KMS-11 (cell line): ENCODE data around the gene VGLL3.

Experiments
- H2AFZ ChIP-seq: fragments of 200-600 bp; sonication (generic); 2 replicates; pipeline ENCODE4 v1.6.1; 2016; ENCODE audit warnings: antibody characterized with exemption, mixed run types, low read depth
- H3K27ac ChIP-seq: fragments of 200-600 bp; sonication (generic); 2 replicates; pipeline ENCODE4 v1.6.1; 2016; ENCODE audit warnings: mild to moderate bottlenecking, mixed run types
- H3K27me3 ChIP-seq: fragments of 200-600 bp; sonication (generic); 2 replicates; pipeline ENCODE4 v1.6.1; 2017; ENCODE audit warnings: mild to moderate bottlenecking, low read depth, mixed run types, moderate library complexity; ENCODE audit not compliant: insufficient read depth
- H3K36me3 ChIP-seq: fragments of 200-600 bp; sonication (generic); 2 replicates; pipeline ENCODE4 v1.6.1; 2017; ENCODE audit warnings: mild to moderate bottlenecking, mixed run types; ENCODE audit not compliant: insufficient read depth
- H3K4me1 ChIP-seq: fragments of 200-600 bp; sonication (generic); 2 replicates; pipeline ENCODE4 v1.6.1; 2016; ENCODE audit warnings: mild to moderate bottlenecking, low read depth, mixed run types; ENCODE audit not compliant: poor library complexity, severe bottlenecking
- H3K4me2 ChIP-seq: fragments of 200-600 bp; sonication (generic); 2 replicates; pipeline ENCODE4 v1.7.0; 2016; ENCODE audit warnings: mild to moderate bottlenecking, mixed run types
- H3K4me3 ChIP-seq: fragments of 200-600 bp; sonication (generic); IDR thresholded peaks from 2 replicates; pipeline ENCODE4 v1.6.1; 2017; ENCODE audit warnings: low read depth, low read length, mixed read lengths; ENCODE audit not compliant: insufficient read depth
- H3K79me2 ChIP-seq: fragments of 200-600 bp; sonication (generic); 2 replicates; pipeline ENCODE4 v1.6.1; 2016; ENCODE audit warnings: low read depth, mixed run types; ENCODE audit not compliant: insufficient read depth
- H3K9ac ChIP-seq: fragments of 200-600 bp; sonication (generic); 2 replicates; pipeline ENCODE4 v1.6.1; 2016; ENCODE audit warnings: mild to moderate bottlenecking, mixed run types
- H4K20me1 ChIP-seq: fragments of 200-600 bp; sonication (generic); 2 replicates; pipeline ENCODE4 v1.6.1; 2016; ENCODE audit warnings: mild to moderate bottlenecking, mixed run types; ENCODE audit not compliant: insufficient read depth
- TF ChIP-seq, protein P1 (sequence below): fragments of 200-600 bp; sonication (generic); conservative IDR thresholded peaks from 2 replicates; pipeline ENCODE4 v1.6.1; 2017; ENCODE audit warnings: low read depth, mild to moderate bottlenecking, antibody characterized with exemption, low read length, moderate library complexity, mixed read lengths

Gene VGLL3

DNA sequence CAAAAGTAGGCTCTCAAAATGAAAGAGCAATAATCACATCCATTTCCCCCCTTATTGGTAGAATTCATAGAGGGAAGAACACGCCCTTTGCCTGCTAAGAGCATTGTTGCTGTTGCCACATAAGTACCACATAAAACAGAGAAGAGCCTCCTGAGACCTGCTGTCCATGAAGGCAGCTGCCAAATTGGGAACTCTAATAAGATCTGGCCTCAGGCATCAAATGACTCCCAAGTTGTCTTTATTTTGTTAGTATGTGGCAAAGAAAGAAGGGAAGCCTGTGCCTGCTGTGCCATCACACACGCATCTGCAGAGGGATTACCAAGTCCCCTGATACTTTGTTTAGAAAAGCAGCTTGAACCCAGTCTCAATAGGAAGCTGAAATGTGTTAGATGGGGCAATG lies 23.9 kb downstream of the VGLL3 start:
- Histone ChIP-seq H3K36me3 (no peaks in the 10 kb centered on the region), H3K4me3 (no peak overlapping the region), H2AFZ (no peak overlapping the region), H3K4me2 (no peak overlapping the region), H3K79me2 (no peaks in the 10 kb centered on the region), H3K9ac (no peak overlapping the region), H3K4me1 (no peaks in the 10 kb centered on the region), H4K20me1 (no peaks in the 10 kb centered on the region), H3K27me3 (no peaks in the 10 kb centered on the region), H3K27ac (no peak overlapping the region)
- TF ChIP-seq, protein P1, sequence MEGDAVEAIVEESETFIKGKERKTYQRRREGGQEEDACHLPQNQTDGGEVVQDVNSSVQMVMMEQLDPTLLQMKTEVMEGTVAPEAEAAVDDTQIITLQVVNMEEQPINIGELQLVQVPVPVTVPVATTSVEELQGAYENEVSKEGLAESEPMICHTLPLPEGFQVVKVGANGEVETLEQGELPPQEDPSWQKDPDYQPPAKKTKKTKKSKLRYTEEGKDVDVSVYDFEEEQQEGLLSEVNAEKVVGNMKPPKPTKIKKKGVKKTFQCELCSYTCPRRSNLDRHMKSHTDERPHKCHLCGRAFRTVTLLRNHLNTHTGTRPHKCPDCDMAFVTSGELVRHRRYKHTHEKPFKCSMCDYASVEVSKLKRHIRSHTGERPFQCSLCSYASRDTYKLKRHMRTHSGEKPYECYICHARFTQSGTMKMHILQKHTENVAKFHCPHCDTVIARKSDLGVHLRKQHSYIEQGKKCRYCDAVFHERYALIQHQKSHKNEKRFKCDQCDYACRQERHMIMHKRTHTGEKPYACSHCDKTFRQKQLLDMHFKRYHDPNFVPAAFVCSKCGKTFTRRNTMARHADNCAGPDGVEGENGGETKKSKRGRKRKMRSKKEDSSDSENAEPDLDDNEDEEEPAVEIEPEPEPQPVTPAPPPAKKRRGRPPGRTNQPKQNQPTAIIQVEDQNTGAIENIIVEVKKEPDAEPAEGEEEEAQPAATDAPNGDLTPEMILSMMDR: no peak

DNA sequence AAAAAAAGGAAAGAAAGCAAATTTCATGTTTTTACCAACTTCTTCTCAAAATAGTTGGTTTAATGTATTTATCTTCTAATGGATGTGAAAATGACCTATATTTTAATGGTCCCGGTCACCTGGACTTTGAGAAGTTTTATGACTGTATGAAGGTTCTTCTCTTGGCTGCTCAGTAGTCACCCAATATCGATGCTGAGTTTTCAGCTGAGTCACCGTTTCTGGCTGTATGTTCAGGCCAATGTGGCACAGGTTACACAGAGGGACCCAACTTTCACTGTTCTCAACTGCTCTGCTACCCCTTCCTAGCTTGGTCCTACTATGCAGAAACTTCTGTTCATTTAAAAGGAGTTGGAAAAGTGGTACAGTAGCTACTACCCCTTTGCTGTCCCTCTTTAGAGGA lies 25.8 kb downstream of the VGLL3 start:
- Histone ChIP-seq H3K27me3 (no peaks in the 10 kb centered on the region), H3K9ac (no peak overlapping the region), H3K4me1 (no peaks in the 10 kb centered on the region), H3K79me2 (no peaks in the 10 kb centered on the region), H3K4me3 (no peak overlapping the region), H3K27ac (no peak overlapping the region), H3K4me2 (no peak overlapping the region), H4K20me1 (no peaks in the 10 kb centered on the region), H2AFZ (no peak overlapping the region), H3K36me3 (no peaks in the 10 kb centered on the region)
- TF ChIP-seq, protein P1: no peak

DNA sequence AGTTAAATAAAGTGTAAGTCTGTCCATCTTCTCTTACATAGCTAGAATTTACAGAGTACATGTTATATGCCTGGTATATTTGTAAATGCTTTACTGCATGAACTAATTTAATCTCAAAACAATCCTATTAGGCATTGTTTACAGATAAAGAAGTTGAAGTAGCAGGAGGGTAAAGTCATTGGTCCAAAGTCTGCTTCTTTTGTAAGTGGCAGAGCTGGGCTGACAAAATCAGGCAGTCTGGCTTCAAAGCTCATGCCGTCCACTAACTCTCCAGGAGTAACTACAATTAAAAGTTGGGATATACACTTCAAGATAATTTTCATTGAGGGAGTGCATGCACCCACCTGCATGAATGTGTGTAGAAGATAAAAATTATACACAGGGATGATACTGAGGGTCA lies 27.3 kb downstream of the VGLL3 start:
- Histone ChIP-seq H3K4me1 (no peaks in the 10 kb centered on the region), H4K20me1 (no peaks in the 10 kb centered on the region), H2AFZ (no peak overlapping the region), H3K27ac (no peak overlapping the region), H3K79me2 (no peaks in the 10 kb centered on the region), H3K4me3 (no peak overlapping the region), H3K9ac (no peak overlapping the region), H3K36me3 (no peaks in the 10 kb centered on the region), H3K4me2 (no peak overlapping the region), H3K27me3 (no peaks in the 10 kb centered on the region)
- TF ChIP-seq, protein P1: no peak

DNA sequence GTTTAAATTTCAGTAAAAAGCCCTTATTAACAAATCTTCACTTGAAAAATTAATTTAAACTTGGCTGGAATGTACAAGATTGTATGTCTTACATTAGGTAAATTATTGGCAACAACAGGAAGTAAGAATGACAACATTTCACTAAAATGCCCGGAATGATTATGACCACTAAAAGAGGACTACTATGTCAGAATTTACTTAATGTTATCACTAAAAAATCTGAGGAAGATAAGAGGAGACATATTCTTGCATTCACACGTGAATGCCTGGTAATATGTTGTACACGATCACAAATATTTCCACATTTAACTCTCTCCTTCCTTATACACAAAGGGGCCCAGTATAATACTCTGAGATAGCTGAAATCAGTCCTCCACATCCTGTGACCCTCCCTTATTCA lies 29.7 kb downstream of the VGLL3 start:
- Histone ChIP-seq H3K79me2 (no peaks in the 10 kb centered on the region), H3K4me3 (no peak overlapping the region), H3K27me3 (no peaks in the 10 kb centered on the region), H2AFZ (no peak overlapping the region), H3K27ac (no peak overlapping the region), H4K20me1 (no peaks in the 10 kb centered on the region), H3K4me2 (no peak overlapping the region), H3K36me3 (no peaks in the 10 kb centered on the region), H3K9ac (no peak overlapping the region), H3K4me1 (no peaks in the 10 kb centered on the region)
- TF ChIP-seq, protein P1: no peak

- TF ChIP-seq, protein P1: no peak
- no peak overlapping the region for H3K4me3 ChIP-seq
- H2AFZ ChIP-seq: no peak overlapping the region
- no peaks in the 10 kb centered on the region for H3K27me3 ChIP-seq
- H4K20me1 ChIP-seq: no peaks in the 10 kb centered on the region
- no peak overlapping the region for H3K27ac ChIP-seq
- H3K79me2 ChIP-seq: no peaks in the 10 kb centered on the region
- H3K4me1 ChIP-seq: no peaks in the 10 kb centered on the region
- H3K36me3 ChIP-seq: no peaks in the 10 kb centered on the region
- H3K9ac ChIP-seq: no peak overlapping the region
- no peak overlapping the region for H3K4me2 ChIP-seq
Measured at GRCh38 chr3:86960550-86960949, 30.4 kb downstream of the VGLL3 start.
